Measurements from ENCODE around the gene CAPN10. TPM values are rescaled to one million over a fixed set of nuclear protein-coding genes. Genes with fewer than 3 reads are reported as not detected.

CAPN10 gene
- total RNA-seq, 1 donor from 2014 or later = 24.9 TPM

DNA sequence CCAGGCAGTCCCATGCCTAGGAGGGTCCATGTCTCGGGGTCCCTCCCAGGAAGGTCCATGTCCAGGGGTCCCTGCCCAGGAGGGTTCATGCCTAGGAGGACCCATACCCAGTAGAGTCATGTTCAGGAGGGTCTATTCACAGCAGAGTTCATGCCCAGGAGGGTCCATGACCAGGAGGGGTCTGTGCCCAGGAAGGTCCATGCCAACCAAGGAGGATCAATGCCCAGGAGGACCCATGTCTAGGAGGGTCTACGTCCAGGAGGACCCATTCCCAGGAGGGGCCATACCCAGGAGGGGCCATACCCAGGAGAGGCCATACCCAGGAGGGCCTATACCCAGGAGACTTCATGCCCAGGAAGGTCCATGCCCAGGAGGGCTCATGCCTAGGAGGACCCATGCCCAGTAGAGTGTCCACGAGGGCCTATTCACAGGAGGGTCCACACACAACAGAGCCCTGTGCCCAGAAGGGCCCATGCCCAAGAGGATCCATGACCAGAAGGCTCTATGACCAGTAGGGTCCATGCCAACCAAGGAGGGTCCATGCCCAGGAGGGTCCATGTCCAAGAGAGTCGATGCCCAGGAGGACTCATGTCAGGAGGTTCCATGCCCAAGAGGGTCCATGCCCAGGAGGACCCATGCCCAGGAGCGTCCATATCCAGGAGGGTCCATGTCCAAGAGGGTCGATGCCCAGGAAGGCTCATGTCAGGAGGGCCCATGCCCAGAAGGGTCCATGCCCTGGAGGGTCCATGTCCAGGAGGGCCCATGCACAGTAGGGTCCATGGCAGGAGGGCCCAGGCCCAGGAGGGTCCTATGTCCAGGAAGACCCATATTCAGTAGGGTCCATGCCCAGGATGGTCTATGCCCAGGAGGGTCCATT is 48.8 kb downstream of the CAPN10 start:
- no peaks in the 10 kb centered on the region for H3K4me1 ChIP-seq (ENCODE audit: insufficient read depth, low read length)
- Mint-ChIP-seq H3K27me3 (ENCODE audit: low read depth, unreplicated experiment) (peaks cover 42% of the 10 kb centered on the region), H3K4me3 (ENCODE audit: unreplicated experiment) (no peak overlapping the region), H3K9me3 (ENCODE audit: unreplicated experiment) (peaks cover 28% of the 10 kb centered on the region), H3K4me1 (ENCODE audit: low read depth, unreplicated experiment) (no peaks in the 10 kb centered on the region), H3K27ac (ENCODE audit: unreplicated experiment) (no peak overlapping the region), H3K36me3 (ENCODE audit: low read depth, unreplicated experiment) (peaks cover 3% of the 10 kb centered on the region)
- H3K4me2 ChIP-seq (ENCODE audit: low read length) = no peak overlapping the region
- H2AFZ ChIP-seq (ENCODE audit: low read depth, low read length) = no peak overlapping the region
- DNase-seq (ENCODE audit: low read depth) (no peak), FAIRE-seq (no peak)
- TF ChIP-seq EZH2 (IDR thresholded peaks at IDR 0.05; ENCODE audit: insufficient read depth, low read length) = no peak
- TF ChIP-seq, protein P1, sequence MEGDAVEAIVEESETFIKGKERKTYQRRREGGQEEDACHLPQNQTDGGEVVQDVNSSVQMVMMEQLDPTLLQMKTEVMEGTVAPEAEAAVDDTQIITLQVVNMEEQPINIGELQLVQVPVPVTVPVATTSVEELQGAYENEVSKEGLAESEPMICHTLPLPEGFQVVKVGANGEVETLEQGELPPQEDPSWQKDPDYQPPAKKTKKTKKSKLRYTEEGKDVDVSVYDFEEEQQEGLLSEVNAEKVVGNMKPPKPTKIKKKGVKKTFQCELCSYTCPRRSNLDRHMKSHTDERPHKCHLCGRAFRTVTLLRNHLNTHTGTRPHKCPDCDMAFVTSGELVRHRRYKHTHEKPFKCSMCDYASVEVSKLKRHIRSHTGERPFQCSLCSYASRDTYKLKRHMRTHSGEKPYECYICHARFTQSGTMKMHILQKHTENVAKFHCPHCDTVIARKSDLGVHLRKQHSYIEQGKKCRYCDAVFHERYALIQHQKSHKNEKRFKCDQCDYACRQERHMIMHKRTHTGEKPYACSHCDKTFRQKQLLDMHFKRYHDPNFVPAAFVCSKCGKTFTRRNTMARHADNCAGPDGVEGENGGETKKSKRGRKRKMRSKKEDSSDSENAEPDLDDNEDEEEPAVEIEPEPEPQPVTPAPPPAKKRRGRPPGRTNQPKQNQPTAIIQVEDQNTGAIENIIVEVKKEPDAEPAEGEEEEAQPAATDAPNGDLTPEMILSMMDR (IDR thresholded peaks at IDR 0.05; ENCODE audit: insufficient read depth, low read depth, low read length) = no peak
- no peak overlapping the region for H3K9ac ChIP-seq (ENCODE audit: low read length)
- no peaks in the 10 kb centered on the region for H3K79me2 ChIP-seq (ENCODE audit: insufficient read depth, low read length)
- H3K27ac ChIP-seq (ENCODE audit: low read depth, low read length) = no peak overlapping the region
- H4K20me1 ChIP-seq (ENCODE audit: insufficient read depth, low read length) = no peaks in the 10 kb centered on the region
- H3K27me3 ChIP-seq (ENCODE audit: insufficient read depth, low read length) = peaks cover 6% of the 10 kb centered on the region
- no peak overlapping the region for H3K4me3 ChIP-seq (ENCODE audit: insufficient read depth, low read depth, low read length)
- peaks cover 13% of the 10 kb centered on the region for H3K9me3 ChIP-seq (ENCODE audit: insufficient read depth, low read depth, low read length)
- no peaks in the 10 kb centered on the region for H3K36me3 ChIP-seq (ENCODE audit: insufficient read depth, low read length)

DNA sequence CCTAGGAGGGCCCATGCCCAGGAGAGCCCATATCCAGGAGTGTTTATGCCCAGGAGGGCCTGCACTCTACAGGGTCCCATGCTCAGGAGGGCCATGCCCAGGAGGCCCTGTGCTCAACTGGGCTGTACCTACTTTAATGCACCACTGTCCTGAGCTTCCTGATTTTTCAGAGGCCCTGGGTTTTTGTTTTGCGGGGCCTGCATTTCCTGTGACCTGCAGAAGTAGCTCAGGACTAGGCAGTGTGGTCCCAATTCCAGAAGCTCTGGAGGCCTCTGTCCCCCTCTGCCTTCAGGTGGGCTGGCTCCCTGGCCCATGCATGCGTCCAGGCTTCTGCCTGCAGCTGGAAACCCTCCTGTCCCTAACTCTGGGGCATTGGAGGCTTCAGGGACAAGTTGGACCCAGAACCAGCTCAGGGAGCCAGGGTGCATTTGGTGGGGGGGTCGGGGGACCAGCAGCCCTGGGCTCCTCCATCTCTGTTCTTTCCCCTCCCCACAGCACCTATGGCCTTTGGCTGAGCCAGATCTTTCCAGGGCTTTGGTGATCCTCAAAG is 49.5 kb downstream of the CAPN10 start:
- no peak for TF ChIP-seq EZH2 (IDR thresholded peaks at IDR 0.05; ENCODE audit: insufficient read depth, low read length)
- TF ChIP-seq, protein P1 (IDR thresholded peaks at IDR 0.05; ENCODE audit: insufficient read depth, low read depth, low read length) = no peak

More for the DNA sequence above, 49.5 kb downstream of the CAPN10 start:
- Histone ChIP-seq H3K4me3 (ENCODE audit: insufficient read depth, low read depth, low read length) (no peak overlapping the region), H3K4me2 (ENCODE audit: low read length) (no peak overlapping the region), H3K27me3 (ENCODE audit: insufficient read depth, low read length) (peaks cover 6% of the 10 kb centered on the region), H3K36me3 (ENCODE audit: insufficient read depth, low read length) (no peaks in the 10 kb centered on the region), H3K9ac (ENCODE audit: low read length) (no peak overlapping the region), H4K20me1 (ENCODE audit: insufficient read depth, low read length) (no peaks in the 10 kb centered on the region), H3K9me3 (ENCODE audit: insufficient read depth, low read depth, low read length) (peaks cover 13% of the 10 kb centered on the region), H2AFZ (ENCODE audit: low read depth, low read length) (no peak overlapping the region), H3K79me2 (ENCODE audit: insufficient read depth, low read length) (no peaks in the 10 kb centered on the region), H3K4me1 (ENCODE audit: insufficient read depth, low read length) (no peaks in the 10 kb centered on the region), H3K27ac (ENCODE audit: low read depth, low read length) (no peak overlapping the region)
- DNase-seq (ENCODE audit: low read depth) (no peak), FAIRE-seq (no peak)
- Mint-ChIP-seq H3K27ac (ENCODE audit: unreplicated experiment) (no peak overlapping the region), H3K4me1 (ENCODE audit: low read depth, unreplicated experiment) (no peaks in the 10 kb centered on the region), H3K27me3 (ENCODE audit: low read depth, unreplicated experiment) (peaks cover 42% of the 10 kb centered on the region), H3K36me3 (ENCODE audit: low read depth, unreplicated experiment) (peaks cover 3% of the 10 kb centered on the region), H3K4me3 (ENCODE audit: unreplicated experiment) (no peak overlapping the region), H3K9me3 (ENCODE audit: unreplicated experiment) (peaks cover 28% of the 10 kb centered on the region)
